PC-3 (cell line): Measurements from ENCODE around the gene RAPGEF3.

Experiments
- CTCF ChIP-seq: fragments of 300-600 bp; sonication (generic); conservative IDR thresholded peaks from 2 replicates; pipeline ENCODE4 v1.5.1; 2017; ENCODE audit warnings: antibody characterized with exemption, low read depth, mild to moderate bottlenecking, low read length
- EZH2 ChIP-seq: fragments of 300-600 bp; sonication (generic); IDR thresholded peaks from one replicate; pipeline ENCODE4 v1.6.1; 2017; ENCODE audit warnings: antibody characterized with exemption, mild to moderate bottlenecking, low read length; ENCODE audit not compliant: unreplicated experiment
- EZH2phosphoT487 ChIP-seq: fragments of 300-600 bp; sonication (generic); IDR thresholded peaks from 2 replicates; pipeline ENCODE4 v1.6.1; 2018; ENCODE audit warnings: mild to moderate bottlenecking, antibody characterized with exemption, low read length, borderline replicate concordance

- no peak for TF ChIP-seq CTCF
- TF ChIP-seq EZH2: no peak
- no peak for TF ChIP-seq EZH2phosphoT487
Measured at GRCh38 chr12:47707355-47707754, 51.3 kb downstream of the RAPGEF3 start.
